ENCODE measurements around the gene SEC14L5.

The SEC14L5 gene

GRCh38 chr16:4970010-4970409 is 11.9 kb downstream of the SEC14L5 start:
- WGBS (ENCODE audit: extremely low coverage, insufficient coverage, insufficient read length), result no CpG with 5 or more reads among the region's 3 CpGs

GRCh38 chr16:4972938-4973587 is 14.9 kb downstream of the SEC14L5 start:
- WGBS (ENCODE audit: extremely low coverage, insufficient coverage, insufficient read length), result no CpG with 5 or more reads among the region's 8 CpGs
- Histone ChIP-seq H3K14ac (ENCODE audit: low read length) (no peak overlapping the region), H3K27ac (ENCODE audit: low read depth, low read length) (no peak overlapping the region)

More at GRCh38 chr16:4970010-4970409, 11.9 kb downstream of the SEC14L5 start:
- DNase-seq, result peak in 1 of 2 donors; percentile 35
- Histone ChIP-seq H4K8ac (ENCODE audit: low read depth, low read length) (no peak overlapping the region), H3K18ac (ENCODE audit: low read length) (no peak overlapping the region), H3K36me3 (ENCODE audit: control insufficient read depth in 1 of 2, insufficient read depth in 2 of 2, low read length in 2 of 2) (no peaks in the 10 kb centered on the region), H3K79me1 (ENCODE audit: low read length) (no peaks in the 10 kb centered on the region), H4K91ac (ENCODE audit: low read depth, low read length) (no peak overlapping the region), H3K9ac (ENCODE audit: low read length) (no peak overlapping the region), H4K12ac (ENCODE audit: low read depth, low read length) (no peak overlapping the region), H3K14ac (ENCODE audit: low read length) (no peak overlapping the region), H2BK12ac (ENCODE audit: low read length) (no peak overlapping the region), H3K4ac (ENCODE audit: low read depth, low read length) (no peak overlapping the region), H2BK5ac (ENCODE audit: low read depth, low read length, poor library complexity) (no peak overlapping the region), H2BK120ac (ENCODE audit: insufficient read depth, low read length, poor library complexity) (no peak overlapping the region), H3K9me3 (ENCODE audit: insufficient read depth, low read depth, low read length) (no peaks in the 10 kb centered on the region), H3K4me3 (ENCODE audit: low read depth, low read length) (no peak overlapping the region), H3K79me2 (ENCODE audit: control insufficient read depth, insufficient read depth, low read length, poor library complexity) (no peaks in the 10 kb centered on the region), H3K23ac (ENCODE audit: low read length) (no peak overlapping the region), H3K4me2 (ENCODE audit: low read length) (no peak overlapping the region), H2AK5ac (ENCODE audit: low read length) (no peak overlapping the region), H3K27ac (ENCODE audit: low read depth, low read length) (no peak overlapping the region), H3K4me1 (ENCODE audit: control insufficient read depth in 1 of 2, insufficient read depth in 2 of 2, low read length in 2 of 2) (peaks cover 0 to 4% of the 10 kb centered on the region in 2 experiments), H2AFZ (ENCODE audit: insufficient read depth, low read length, poor library complexity) (no peak overlapping the region), H3K27me3 (ENCODE audit: insufficient read depth, low read length) (no peaks in the 10 kb centered on the region)

GRCh38 chr16:4976079-4976478 is 17.9 kb downstream of the SEC14L5 start:
- DNase-seq, result no peak
- no CpG with 5 or more reads among the region's 2 CpGs for WGBS (ENCODE audit: extremely low coverage, insufficient coverage, insufficient read length)

More at GRCh38 chr16:4972938-4973587, 14.9 kb downstream of the SEC14L5 start:
- Histone ChIP-seq H3K27me3 (ENCODE audit: insufficient read depth, low read length) (no peaks in the 10 kb centered on the region), H3K79me2 (ENCODE audit: control insufficient read depth, insufficient read depth, low read length, poor library complexity) (no peaks in the 10 kb centered on the region), H3K4me2 (ENCODE audit: low read length) (no peak overlapping the region), H2BK12ac (ENCODE audit: low read length) (no peak overlapping the region), H3K4me1 (ENCODE audit: control insufficient read depth in 1 of 2, insufficient read depth in 2 of 2, low read length in 2 of 2) (peaks cover 0 to 4% of the 10 kb centered on the region in 2 experiments), H3K9me3 (ENCODE audit: insufficient read depth, low read depth, low read length) (no peaks in the 10 kb centered on the region), H3K4me3 (ENCODE audit: low read depth, low read length) (no peak overlapping the region), H2BK5ac (ENCODE audit: low read depth, low read length, poor library complexity) (no peak overlapping the region), H3K9ac (ENCODE audit: low read length) (no peak overlapping the region), H4K91ac (ENCODE audit: low read depth, low read length) (no peak overlapping the region), H3K4ac (ENCODE audit: low read depth, low read length) (no peak overlapping the region), H2AK5ac (ENCODE audit: low read length) (no peak overlapping the region), H3K79me1 (ENCODE audit: low read length) (no peaks in the 10 kb centered on the region), H4K12ac (ENCODE audit: low read depth, low read length) (no peak overlapping the region), H2AFZ (ENCODE audit: insufficient read depth, low read length, poor library complexity) (no peak overlapping the region), H3K23ac (ENCODE audit: low read length) (no peak overlapping the region), H3K18ac (ENCODE audit: low read length) (no peak overlapping the region), H4K8ac (ENCODE audit: low read depth, low read length) (no peak overlapping the region), H2BK120ac (ENCODE audit: insufficient read depth, low read length, poor library complexity) (no peak overlapping the region), H3K36me3 (ENCODE audit: control insufficient read depth in 1 of 2, insufficient read depth in 2 of 2, low read length in 2 of 2) (no peaks in the 10 kb centered on the region)
- no peak for DNase-seq

GRCh38 chr16:4976611-4977145 is 18.5 kb downstream of the SEC14L5 start:
- WGBS (ENCODE audit: extremely low coverage, insufficient coverage, insufficient read length), result no CpG with 5 or more reads among the region's 5 CpGs
- H2BK12ac ChIP-seq (ENCODE audit: low read length), result no peak overlapping the region
- no peak overlapping the region for H3K4me3 ChIP-seq (ENCODE audit: low read depth, low read length)
- no peak overlapping the region for H2AFZ ChIP-seq (ENCODE audit: insufficient read depth, low read length, poor library complexity)
- no peak for DNase-seq
- H3K27ac ChIP-seq (ENCODE audit: low read depth, low read length), result no peak overlapping the region
- no peak overlapping the region for H4K12ac ChIP-seq (ENCODE audit: low read depth, low read length)
- no peak overlapping the region for H3K9ac ChIP-seq (ENCODE audit: low read length)
- H2AK5ac ChIP-seq (ENCODE audit: low read length), result no peak overlapping the region
- H3K9me3 ChIP-seq (ENCODE audit: insufficient read depth, low read depth, low read length), result peaks cover 2% of the 10 kb centered on the region
- no peak overlapping the region for H3K18ac ChIP-seq (ENCODE audit: low read length)
- H3K79me1 ChIP-seq (ENCODE audit: low read length), result no peaks in the 10 kb centered on the region
- no peak overlapping the region for H2BK120ac ChIP-seq (ENCODE audit: insufficient read depth, low read length, poor library complexity)
- no peaks in the 10 kb centered on the region for H3K4me1 ChIP-seq (ENCODE audit: control insufficient read depth in 1 of 2, insufficient read depth in 2 of 2, low read length in 2 of 2)
- no peak overlapping the region for H4K8ac ChIP-seq (ENCODE audit: low read depth, low read length)
- H3K27me3 ChIP-seq (ENCODE audit: insufficient read depth, low read length), result no peaks in the 10 kb centered on the region
- H3K36me3 ChIP-seq (ENCODE audit: control insufficient read depth in 1 of 2, insufficient read depth in 2 of 2, low read length in 2 of 2), result no peaks in the 10 kb centered on the region
- H3K79me2 ChIP-seq (ENCODE audit: control insufficient read depth, insufficient read depth, low read length, poor library complexity), result no peaks in the 10 kb centered on the region
- H3K14ac ChIP-seq (ENCODE audit: low read length), result no peak overlapping the region
- no peak overlapping the region for H3K4me2 ChIP-seq (ENCODE audit: low read length)
- no peak overlapping the region for H4K91ac ChIP-seq (ENCODE audit: low read depth, low read length)
- no peak overlapping the region for H3K4ac ChIP-seq (ENCODE audit: low read depth, low read length)
- no peak overlapping the region for H3K23ac ChIP-seq (ENCODE audit: low read length)
- H2BK5ac ChIP-seq (ENCODE audit: low read depth, low read length, poor library complexity), result no peak overlapping the region

More at GRCh38 chr16:4976079-4976478, 17.9 kb downstream of the SEC14L5 start:
- Histone ChIP-seq H2BK12ac (ENCODE audit: low read length) (no peak overlapping the region), H3K4me1 (ENCODE audit: control insufficient read depth in 1 of 2, insufficient read depth in 2 of 2, low read length in 2 of 2) (no peaks in the 10 kb centered on the region), H3K23ac (ENCODE audit: low read length) (no peak overlapping the region), H3K27ac (ENCODE audit: low read depth, low read length) (no peak overlapping the region), H2BK120ac (ENCODE audit: insufficient read depth, low read length, poor library complexity) (no peak overlapping the region), H3K4me2 (ENCODE audit: low read length) (no peak overlapping the region), H3K18ac (ENCODE audit: low read length) (no peak overlapping the region), H2AFZ (ENCODE audit: insufficient read depth, low read length, poor library complexity) (no peak overlapping the region), H3K27me3 (ENCODE audit: insufficient read depth, low read length) (no peaks in the 10 kb centered on the region), H4K91ac (ENCODE audit: low read depth, low read length) (no peak overlapping the region), H4K8ac (ENCODE audit: low read depth, low read length) (no peak overlapping the region), H3K79me2 (ENCODE audit: control insufficient read depth, insufficient read depth, low read length, poor library complexity) (no peaks in the 10 kb centered on the region), H3K79me1 (ENCODE audit: low read length) (no peaks in the 10 kb centered on the region), H3K4ac (ENCODE audit: low read depth, low read length) (no peak overlapping the region), H2BK5ac (ENCODE audit: low read depth, low read length, poor library complexity) (no peak overlapping the region), H3K14ac (ENCODE audit: low read length) (no peak overlapping the region), H4K12ac (ENCODE audit: low read depth, low read length) (no peak overlapping the region), H3K9ac (ENCODE audit: low read length) (no peak overlapping the region), H3K9me3 (ENCODE audit: insufficient read depth, low read depth, low read length) (peaks cover 2% of the 10 kb centered on the region), H2AK5ac (ENCODE audit: low read length) (no peak overlapping the region), H3K4me3 (ENCODE audit: low read depth, low read length) (no peak overlapping the region), H3K36me3 (ENCODE audit: control insufficient read depth in 1 of 2, insufficient read depth in 2 of 2, low read length in 2 of 2) (no peaks in the 10 kb centered on the region)
